Hepatocyte (in vitro differentiated cells): Measurements from ENCODE around the gene CRYBG3.

Experiments
- EZH2 ChIP-seq: fragments of 200-600 bp; sonication (generic); IDR thresholded peaks from 2 replicates; pipeline ENCODE4 v1.6.1; 2016; ENCODE audit warnings: antibody characterized with exemption, mild to moderate bottlenecking, borderline replicate concordance
- EZH2phosphoT487 ChIP-seq: fragments of 200-600 bp; sonication (generic); IDR thresholded peaks from one replicate; pipeline ENCODE4 v1.6.1; 2018; ENCODE audit warnings: antibody characterized with exemption, mild to moderate bottlenecking, low read depth, moderate library complexity; ENCODE audit not compliant: unreplicated experiment, severe bottlenecking
- TF ChIP-seq, protein P1 (sequence below): fragments of 200-600 bp; sonication (generic); IDR thresholded peaks from 2 replicates; pipeline ENCODE4 v1.5.1; 2016; ENCODE audit warnings: antibody characterized with exemption, mild to moderate bottlenecking; ENCODE audit not compliant: poor library complexity

DNA sequence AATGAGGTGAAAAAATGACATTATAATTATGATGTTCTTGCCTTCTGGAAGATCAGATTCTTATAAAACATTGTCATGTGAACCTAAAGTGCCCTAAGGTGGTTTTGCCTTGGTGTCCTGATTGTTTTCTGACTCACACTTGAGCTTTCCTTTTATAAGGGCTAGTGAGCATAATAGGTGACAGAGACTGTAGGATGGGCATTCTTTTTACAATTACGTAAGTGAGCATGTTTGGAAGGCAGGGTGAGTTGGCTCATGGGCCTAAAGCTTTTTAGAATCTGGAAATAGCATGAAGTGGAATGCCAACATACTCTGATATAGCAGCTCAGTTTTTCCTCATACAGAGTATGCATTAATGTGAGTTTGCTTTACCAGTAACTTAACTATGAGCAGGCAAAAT is 41.2 kb downstream of the CRYBG3 start:
- TF ChIP-seq EZH2: no peak
- TF ChIP-seq, protein P1, sequence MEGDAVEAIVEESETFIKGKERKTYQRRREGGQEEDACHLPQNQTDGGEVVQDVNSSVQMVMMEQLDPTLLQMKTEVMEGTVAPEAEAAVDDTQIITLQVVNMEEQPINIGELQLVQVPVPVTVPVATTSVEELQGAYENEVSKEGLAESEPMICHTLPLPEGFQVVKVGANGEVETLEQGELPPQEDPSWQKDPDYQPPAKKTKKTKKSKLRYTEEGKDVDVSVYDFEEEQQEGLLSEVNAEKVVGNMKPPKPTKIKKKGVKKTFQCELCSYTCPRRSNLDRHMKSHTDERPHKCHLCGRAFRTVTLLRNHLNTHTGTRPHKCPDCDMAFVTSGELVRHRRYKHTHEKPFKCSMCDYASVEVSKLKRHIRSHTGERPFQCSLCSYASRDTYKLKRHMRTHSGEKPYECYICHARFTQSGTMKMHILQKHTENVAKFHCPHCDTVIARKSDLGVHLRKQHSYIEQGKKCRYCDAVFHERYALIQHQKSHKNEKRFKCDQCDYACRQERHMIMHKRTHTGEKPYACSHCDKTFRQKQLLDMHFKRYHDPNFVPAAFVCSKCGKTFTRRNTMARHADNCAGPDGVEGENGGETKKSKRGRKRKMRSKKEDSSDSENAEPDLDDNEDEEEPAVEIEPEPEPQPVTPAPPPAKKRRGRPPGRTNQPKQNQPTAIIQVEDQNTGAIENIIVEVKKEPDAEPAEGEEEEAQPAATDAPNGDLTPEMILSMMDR: no peak
- TF ChIP-seq EZH2phosphoT487: no peak
